OCI-LY1 (cell line): ENCODE measurements around the gene PIK3C2G.

Source experiments
- CTCF ChIP-seq: fragments of 200-600 bp; sonication (generic), shearing (Covaris generic); IDR thresholded peaks from 2 replicates; pipeline ENCODE4 v1.5.1; 2017; ENCODE audit warnings: mild to moderate bottlenecking, antibody characterized with exemption, low read length, moderate library complexity, mixed read lengths
- EZH2 ChIP-seq: fragments of 200-600 bp; sonication (generic), shearing (Covaris generic); IDR thresholded peaks from 2 replicates; pipeline ENCODE4 v1.8.0; 2017; ENCODE audit warnings: borderline replicate concordance, mixed run types, mild to moderate bottlenecking, antibody characterized with exemption, low read length, moderate library complexity, mixed read lengths

GRCh38 chr12:18428416-18428815 is 167.1 kb downstream of the PIK3C2G start:
- no peak for TF ChIP-seq CTCF
- TF ChIP-seq EZH2, result no peak
